Activated CD4-positive, alpha-beta T cell treated with anti-CD3 and anti-CD28 coated beads, Interleukin-10, Interleukin-2, amounts not matched to agents 100 ng/mL and 50 ng/mL, durations not matched to agents 16 hours and 8 hours (primary cell): Measurements from ENCODE around the gene IKBKE.

Experiments
- DNase-seq: peaks from one replicate; pipeline ENCODE4 v3.0.0-alpha.2; 2020

IKBKE gene

DNA sequence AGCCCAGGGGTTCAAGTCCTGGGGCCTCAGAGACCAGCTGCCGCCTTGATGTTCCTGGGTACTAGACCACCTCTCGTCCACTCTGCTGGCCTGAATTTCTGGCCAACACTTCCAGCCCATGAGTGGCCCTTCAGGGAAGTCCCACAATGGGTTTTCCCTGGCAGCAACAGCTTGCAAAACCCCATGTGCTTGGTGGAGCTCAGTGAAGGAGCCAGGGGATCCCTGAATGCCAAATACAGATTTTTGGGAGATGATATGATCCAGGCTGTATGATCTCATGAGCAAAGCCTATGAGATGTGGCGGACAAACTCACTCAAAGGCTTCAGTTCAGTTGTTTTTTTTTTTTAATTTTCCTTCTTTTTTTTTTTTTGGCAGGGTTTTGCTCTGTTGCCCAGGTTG is 27.5 kb downstream of the IKBKE start:
- DNase-seq: no peak

- DNase-seq: no peak
These were observed 28.4 kb downstream of the IKBKE start for GRCh38 chr1:206498685-206499084.

GRCh38 chr1:206500046-206500445 is 29.8 kb downstream of the IKBKE start:
- no peak for DNase-seq

DNA sequence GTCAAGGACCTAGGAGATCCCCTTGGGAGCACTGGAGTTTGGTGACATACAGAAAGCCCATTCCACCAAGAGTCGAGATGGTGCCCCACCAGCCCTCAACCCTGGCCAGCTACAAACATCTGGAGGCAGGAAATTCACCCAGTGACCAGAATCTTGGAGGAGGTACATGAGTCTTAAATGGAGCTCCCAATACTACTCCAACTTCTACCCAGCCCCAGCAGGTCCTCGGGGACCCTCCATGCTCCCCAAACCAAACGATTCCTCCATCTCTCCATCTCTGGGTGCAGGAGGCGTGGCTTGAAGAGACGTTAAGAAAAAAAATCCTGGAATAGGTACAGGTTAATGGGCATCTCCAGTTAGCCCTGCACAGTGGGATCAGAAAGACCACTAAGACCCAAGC is 31.6 kb downstream of the IKBKE start:
- no peak for DNase-seq

DNA sequence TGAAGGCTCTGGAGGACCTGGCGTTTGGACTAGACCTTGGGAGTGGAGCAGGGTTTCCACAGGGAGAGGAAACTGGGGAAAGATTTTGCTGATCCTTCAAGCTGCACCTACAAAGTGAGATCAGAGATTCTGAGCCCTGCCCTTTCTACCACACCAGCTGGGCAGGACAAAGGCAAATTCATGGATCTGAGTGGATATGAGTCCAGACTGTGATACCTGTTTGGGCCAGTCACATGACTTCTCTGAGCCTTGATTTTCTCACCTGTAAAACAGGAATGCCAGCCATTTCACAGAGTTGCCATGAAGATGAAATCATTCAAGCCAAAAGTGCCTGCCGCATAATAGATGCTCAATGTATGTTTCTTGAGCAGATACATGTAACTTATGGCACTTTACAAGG is 32.1 kb downstream of the IKBKE start:
- DNase-seq: no peak

DNA sequence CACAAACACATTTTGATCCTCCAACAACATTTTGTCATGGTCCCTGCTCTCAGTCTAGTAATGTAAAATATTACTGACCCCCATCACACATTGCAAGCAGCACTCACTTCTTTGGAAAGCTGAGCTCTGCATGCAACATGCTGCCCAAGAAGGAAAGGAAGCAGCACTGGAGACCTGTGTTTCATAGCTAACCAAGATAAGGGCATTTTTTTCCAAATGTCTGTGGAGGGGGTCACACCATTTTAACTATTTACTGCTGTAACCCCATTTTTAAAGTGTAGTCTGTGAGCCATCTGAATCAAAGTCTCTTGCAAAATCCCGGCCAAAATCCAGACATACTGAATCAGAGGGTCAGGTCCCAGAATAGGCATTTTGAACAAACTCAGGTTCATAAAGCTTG is 32.5 kb downstream of the IKBKE start:
- no peak for DNase-seq

DNA sequence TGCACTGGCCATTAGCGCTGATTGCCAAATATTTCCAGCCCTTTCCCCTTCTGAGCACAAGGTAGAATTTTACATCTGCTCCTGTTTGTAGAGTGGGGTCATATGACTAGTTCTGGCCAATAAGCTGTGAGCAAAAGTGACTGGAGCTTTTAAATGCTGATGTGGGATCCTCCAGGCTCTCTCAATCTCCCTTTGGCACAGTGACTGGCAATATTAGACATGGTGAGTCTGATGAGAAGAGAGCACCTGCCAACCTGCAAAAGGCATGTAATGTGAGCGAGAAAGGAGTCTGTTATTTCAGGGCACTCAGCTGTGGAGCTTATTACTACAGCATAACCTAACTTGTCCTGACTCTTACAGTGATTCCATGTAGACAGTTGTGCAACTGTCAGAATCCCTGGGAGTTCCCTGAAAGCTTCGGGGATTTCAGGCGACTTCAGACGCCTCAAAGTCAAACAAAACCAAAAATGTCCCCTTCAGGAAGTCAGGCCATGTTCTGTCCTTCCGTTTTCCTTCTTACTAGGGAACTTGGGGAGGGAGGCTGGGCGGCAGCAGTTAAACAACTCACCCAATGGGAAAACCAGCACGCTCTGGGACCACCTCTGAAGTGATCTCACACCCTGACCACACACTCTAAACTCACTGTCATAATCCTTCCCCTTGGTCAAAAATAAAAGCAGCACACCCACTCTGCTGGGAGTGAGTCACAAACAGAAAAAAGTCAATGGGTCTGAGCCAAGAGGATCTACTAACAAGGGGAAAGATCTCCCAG is 33.5 kb downstream of the IKBKE start:
- DNase-seq: peak; percentile 91

DNA sequence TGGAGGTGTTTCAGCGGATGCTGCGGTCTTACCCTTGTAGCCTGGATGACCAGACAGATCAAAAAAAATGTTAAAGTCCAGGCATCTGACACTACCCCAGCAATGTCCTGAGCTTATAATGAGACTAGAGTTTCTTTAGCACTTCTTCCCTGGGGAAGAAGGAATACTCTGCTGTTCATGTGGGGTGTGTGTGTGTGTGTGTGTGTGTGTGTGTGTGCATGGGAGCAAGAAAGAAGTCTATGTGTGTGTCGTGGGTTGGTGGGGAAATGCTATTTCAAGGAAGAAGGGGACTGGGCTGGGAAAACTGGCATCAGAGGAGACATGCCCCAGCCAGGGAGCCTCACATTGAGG is 34.1 kb downstream of the IKBKE start:
- no peak for DNase-seq

DNA sequence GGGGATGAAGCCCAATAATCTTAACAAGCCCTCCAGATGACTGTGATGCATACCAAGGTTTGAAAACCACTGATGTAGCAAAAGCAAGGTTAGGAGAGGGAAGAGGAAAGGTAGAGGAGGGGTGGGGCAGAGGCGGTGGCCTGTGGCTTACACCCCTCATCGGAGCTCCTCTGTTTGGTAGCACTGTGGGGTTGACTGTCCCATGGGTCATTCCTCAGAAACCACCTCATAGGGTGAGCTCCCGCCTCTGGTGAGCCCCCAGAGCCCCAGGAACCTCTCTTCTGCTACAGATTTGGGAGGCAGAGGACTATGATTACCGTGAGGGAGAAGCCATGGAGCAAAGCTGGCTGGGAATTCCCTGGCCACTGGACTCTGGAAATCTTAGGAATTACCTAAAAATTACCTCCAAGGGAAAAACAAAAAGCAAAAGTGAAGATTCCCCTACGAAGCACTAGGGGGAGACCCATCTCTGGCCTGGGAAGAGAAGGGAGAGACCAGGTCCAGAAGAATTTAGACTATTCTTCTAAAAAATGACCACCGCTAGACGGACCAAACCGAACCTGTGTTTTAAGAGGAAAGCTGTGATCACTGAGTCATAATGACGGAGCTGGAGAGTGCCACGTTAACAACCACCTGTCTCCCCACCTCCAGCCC is 35.6 kb downstream of the IKBKE start:
- peak; percentile 28 for DNase-seq

- DNase-seq: peak; percentile 32
These were observed 36.4 kb downstream of the IKBKE start for GRCh38 chr1:206506405-206507283.

DNA sequence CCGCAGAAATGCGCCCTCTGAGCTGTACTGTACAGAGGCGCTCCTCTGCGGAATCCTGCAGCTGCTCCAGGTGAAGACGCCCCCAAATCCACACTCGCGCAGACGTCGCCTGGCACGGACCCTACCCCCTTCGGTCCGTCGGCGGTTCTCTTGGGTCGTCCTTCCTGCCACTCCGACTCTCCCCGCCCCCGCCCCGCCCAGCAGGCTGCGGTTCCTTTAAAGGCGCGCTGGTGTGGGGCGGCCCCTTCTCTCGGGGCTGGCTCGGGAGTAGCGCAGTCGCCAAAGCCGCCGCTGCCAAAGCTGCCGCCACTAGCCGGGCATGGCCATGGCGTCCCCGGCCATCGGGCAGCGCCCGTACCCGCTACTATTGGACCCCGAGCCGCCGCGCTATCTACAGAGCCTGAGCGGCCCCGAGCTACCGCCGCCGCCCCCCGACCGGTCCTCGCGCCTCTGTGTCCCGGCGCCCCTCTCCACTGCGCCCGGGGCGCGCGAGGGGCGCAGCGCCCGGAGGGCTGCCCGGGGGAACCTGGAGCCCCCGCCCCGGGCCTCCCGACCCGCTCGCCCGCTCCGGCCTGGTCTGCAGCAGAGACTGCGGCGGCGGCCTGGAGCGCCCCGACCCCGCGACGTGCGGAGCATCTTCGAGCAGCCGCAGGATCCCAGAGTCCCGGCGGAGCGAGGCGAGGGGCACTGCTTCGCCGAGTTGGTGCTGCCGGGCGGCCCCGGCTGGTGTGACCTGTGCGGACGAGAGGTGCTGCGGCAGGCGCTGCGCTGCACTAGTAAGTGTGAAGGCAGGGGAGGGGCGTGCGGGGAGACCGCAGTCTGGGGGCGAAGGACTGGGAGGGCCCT is 37.2 kb downstream of the IKBKE start, which contains the start of gene RASSF5:
Gene RASSF5, plus strand, starts transcription at position 248 of the 846 bp plus-strand sequence. Its CDS starts 72 bp downstream, at position 320.
- peak; percentile 91 for DNase-seq

DNA sequence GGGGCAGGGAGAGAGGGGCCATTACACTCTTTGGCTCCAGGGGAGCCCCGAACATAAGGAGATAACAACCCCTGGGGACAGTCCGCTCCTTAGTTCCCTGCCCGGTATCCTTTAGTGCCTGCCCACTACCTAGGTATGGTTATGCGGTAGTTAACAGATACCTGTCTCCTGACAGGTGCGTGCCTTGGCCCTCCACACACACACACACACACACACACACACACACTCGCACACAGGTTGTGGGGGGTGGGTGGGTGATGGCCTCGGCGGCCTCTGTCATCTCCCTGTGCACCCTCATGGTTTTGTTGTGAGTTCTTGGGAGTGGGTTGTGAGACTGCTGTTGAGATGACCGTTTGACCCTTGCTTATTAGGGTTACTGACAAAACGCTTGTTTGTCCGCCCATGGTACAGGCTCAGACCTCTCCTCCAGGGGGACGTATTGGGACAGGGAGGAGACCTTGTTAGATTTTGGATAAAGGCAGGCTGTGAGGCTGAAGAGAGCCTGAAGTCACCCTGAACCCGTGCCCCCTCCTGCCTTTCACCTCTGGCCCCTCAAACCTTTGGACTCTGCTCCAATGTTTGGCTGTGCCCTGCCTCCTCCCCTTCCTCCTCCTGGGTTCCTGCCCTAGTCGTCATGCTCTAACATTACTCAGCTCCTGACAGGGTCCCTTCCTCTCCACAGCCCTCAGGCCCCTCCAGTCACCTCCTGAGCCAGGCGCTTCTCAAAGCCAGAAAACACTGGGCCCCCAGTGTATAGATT is 38.0 kb downstream of the IKBKE start:
- no peak for DNase-seq

- no peak for DNase-seq
These were observed 38.7 kb downstream of the IKBKE start for GRCh38 chr1:206508956-206509355.

- no peak for DNase-seq
These were observed 39.5 kb downstream of the IKBKE start for GRCh38 chr1:206509612-206510257.

- DNase-seq: no peak
These were observed 40.1 kb downstream of the IKBKE start for GRCh38 chr1:206510371-206510770.

DNA sequence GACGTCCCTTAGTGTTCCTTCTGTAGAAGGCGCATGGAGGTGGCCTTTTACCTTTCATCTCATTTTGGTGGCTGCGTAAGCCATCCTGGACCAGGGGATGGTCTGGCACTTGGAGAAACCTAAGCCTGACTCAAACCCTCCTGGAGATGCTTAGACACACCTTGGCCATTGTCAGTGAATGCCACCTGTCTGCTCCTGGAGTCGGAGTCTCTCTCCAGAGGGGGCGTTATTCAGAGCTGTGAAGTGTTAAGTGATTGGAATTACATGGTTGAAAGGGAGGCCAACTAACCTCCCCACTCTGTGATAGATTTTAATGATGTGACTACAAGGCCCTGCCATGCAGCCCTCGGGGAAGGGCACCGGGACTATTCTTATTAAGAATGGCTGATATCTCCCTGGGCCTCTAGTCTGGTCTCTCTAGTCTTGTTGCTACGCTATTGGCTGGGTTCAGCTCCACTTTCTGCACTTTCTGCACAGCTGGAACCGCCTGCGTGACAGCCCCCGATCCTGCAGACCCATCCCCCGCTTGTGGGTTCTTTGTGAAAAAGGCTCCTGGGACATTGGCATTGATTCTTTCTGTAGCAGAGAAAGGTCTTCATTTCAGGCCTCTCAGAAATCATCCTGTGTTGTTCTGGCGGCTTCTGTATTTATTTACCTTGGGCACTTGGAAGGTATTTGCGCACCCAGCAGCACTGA is 41.2 kb downstream of the IKBKE start:
- DNase-seq: no peak

- no peak for DNase-seq
These were observed 42.0 kb downstream of the IKBKE start for GRCh38 chr1:206512058-206512850.

DNA sequence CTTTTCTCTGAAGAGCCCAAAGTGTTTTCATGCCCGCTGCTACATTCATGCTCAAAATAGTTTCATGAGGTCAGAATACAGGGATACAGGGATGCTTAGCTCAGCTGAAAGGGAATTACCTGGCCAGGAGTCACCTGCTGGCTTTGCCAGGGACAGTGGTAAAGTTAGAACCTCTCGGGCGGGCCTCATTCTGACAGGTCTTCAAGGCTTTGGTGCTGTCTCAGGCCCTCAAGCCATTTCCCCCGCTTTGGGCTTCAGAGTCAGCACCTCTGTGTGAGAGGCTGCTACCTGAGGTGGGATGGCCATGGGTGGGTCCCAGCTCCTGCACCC is 42.5 kb downstream of the IKBKE start:
- no peak for DNase-seq

DNA sequence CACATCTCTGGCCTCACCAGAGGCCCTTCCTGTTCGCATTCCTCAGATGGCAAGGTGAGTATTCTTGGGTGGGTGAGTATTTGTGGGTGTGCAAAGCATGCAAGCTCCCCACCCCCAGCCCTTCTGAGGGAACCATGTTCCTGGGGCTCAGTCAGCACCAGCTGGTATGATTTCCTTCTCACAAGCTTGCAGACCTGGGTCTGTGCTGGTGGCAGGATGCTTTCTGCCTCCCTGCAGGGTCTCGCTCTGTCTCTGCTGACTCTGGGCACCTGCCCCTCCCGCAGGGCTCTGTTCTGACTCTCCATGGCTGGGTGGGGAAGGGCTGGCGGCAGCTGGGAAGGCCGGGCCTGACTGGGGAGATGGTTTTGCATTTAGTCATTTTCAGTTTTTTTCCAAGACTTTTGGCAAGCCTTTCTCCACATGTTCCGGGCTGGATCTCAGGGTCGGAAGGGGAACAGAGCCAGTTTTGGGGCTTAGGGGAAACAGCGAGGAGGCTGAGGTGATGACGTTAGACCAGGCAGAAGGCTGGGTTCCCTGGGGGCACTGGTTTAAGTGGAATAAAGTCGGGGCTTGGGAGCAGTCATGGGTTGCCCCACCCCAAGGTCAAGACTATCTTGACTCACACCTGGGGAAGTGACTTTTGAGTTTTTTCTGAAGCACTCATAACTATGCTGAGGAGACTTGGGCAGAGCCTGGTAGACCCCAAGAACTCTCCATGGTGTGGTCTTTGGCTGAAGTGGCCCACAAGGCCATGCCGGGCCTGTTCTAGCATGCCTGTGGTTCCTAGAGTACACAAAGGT is 43.2 kb downstream of the IKBKE start:
- no peak for DNase-seq
